Liver (tissue), 9 donors: ENCODE results near the gene MKS1. TPM values are rescaled to one million over a fixed set of nuclear protein-coding genes. Genes with fewer than 3 reads are reported as not detected.

Experiments
- DNase-seq: peaks from one replicate; pipeline ENCODE4 v3.0.0-alpha.2; 2017; ENCODE audit warnings: low spot score
- H3K27ac ChIP-seq, 2 donors: one replicate each; pipeline ENCODE4 v1.7.0; 2013; ENCODE audit warnings: inconsistent platforms in 2 of 2, low read length in 2 of 2, control low read depth in 1 of 2, low read depth in 1 of 2, mild to moderate bottlenecking in 1 of 2
- H3K27me3 ChIP-seq, 4 donors: one replicate each; pipeline versions ENCODE4 v1.6.1 to v1.7.0; 2013; ENCODE audit warnings: low read length in 3 of 4, inconsistent platforms in 1 of 4, mild to moderate bottlenecking in 1 of 4, moderate library complexity in 1 of 4; ENCODE audit not compliant: control insufficient read depth in 4 of 4, insufficient read depth in 4 of 4
- H3K36me3 ChIP-seq, 4 donors: one replicate each; pipeline versions ENCODE4 v1.6.1 to v1.7.0; 2013; ENCODE audit warnings: low read length in 3 of 4, mild to moderate bottlenecking in 3 of 4, low read depth in 1 of 4, moderate library complexity in 1 of 4; ENCODE audit not compliant: control insufficient read depth in 4 of 4, insufficient read depth in 3 of 4
- H3K4me1 ChIP-seq, 4 donors: one replicate each; pipeline versions ENCODE4 v1.6.1 to v1.7.0; 2013; ENCODE audit warnings: low read length in 3 of 4, mild to moderate bottlenecking in 3 of 4, moderate library complexity in 1 of 4; ENCODE audit not compliant: control insufficient read depth in 4 of 4, insufficient read depth in 4 of 4
- H3K4me3 ChIP-seq, 3 donors: one replicate each; pipeline versions ENCODE4 v1.6.1 to v1.7.0; 2013; ENCODE audit warnings: low read length in 3 of 3, control low read depth in 1 of 3, low read depth in 1 of 3, mild to moderate bottlenecking in 1 of 3
- H3K9ac ChIP-seq, 2 donors: one replicate each; pipeline ENCODE4 v1.7.0; 2013; ENCODE audit warnings: low read length in 2 of 2, mild to moderate bottlenecking in 2 of 2, moderate library complexity in 2 of 2, control low read depth in 1 of 2, low read depth in 1 of 2
- H3K9me3 ChIP-seq, 4 donors: one replicate each; pipeline versions ENCODE4 v1.6.1 to v1.7.0; 2013; ENCODE audit warnings: low read length in 3 of 4; ENCODE audit not compliant: control insufficient read depth in 4 of 4
- ATF3 ChIP-seq: IDR thresholded peaks from 2 replicates; pipeline ENCODE4 v1.6.1; 2016; ENCODE audit warnings: antibody characterized with exemption
- CTCF ChIP-seq: fragments of 150-350 bp; IDR thresholded peaks from 2 replicates; pipeline ENCODE4 v1.5.1; 2017; ENCODE audit warnings: improper control_type of control experiment, low read depth, low read length; ENCODE audit not compliant: missing input control
- EGR1 ChIP-seq, 2 donors: IDR thresholded peaks; 2 replicates each; pipeline ENCODE4 v1.6.1; 2016 to 2018; ENCODE audit warnings: antibody characterized with exemption in 2 of 2, low read depth in 2 of 2
- FOXA1 ChIP-seq: IDR thresholded peaks from 2 replicates; pipeline ENCODE4 v1.6.1; 2016; ENCODE audit warnings: antibody characterized with exemption
- FOXA2 ChIP-seq: IDR thresholded peaks from 2 replicates; pipeline ENCODE4 v1.6.1; 2016; ENCODE audit warnings: antibody characterized with exemption
- GABPA ChIP-seq, 2 donors: IDR thresholded peaks in 1 of 2; conservative IDR thresholded peaks in 1 of 2; 2 replicates each; pipeline ENCODE4 v1.6.1; 2016; ENCODE audit warnings: antibody characterized with exemption in 2 of 2, mild to moderate bottlenecking in 1 of 2, moderate library complexity in 1 of 2
- HNF4A ChIP-seq, 2 donors: conservative IDR thresholded peaks; 2 replicates each; pipeline ENCODE4 v1.6.1; 2016; ENCODE audit warnings: antibody characterized with exemption in 2 of 2, mild to moderate bottlenecking in 2 of 2
- HNF4G ChIP-seq: IDR thresholded peaks from 2 replicates; pipeline ENCODE4 v1.6.1; 2016; ENCODE audit warnings: antibody characterized with exemption
- JUND ChIP-seq, 2 donors: IDR thresholded peaks; 2 replicates each; pipeline ENCODE4 v1.6.1; 2016; ENCODE audit warnings: antibody characterized with exemption in 2 of 2
- NR2F2 ChIP-seq: IDR thresholded peaks from 2 replicates; pipeline ENCODE4 v1.6.1; 2016; ENCODE audit warnings: antibody characterized with exemption
- REST ChIP-seq: IDR thresholded peaks from 2 replicates; pipeline ENCODE4 v1.6.1; 2016; ENCODE audit warnings: antibody characterized with exemption, mild to moderate bottlenecking
- RXRA ChIP-seq, 2 donors: IDR thresholded peaks; 2 replicates each; pipeline ENCODE4 v1.6.1; 2017 to 2018; ENCODE audit warnings: antibody characterized with exemption in 2 of 2, mild to moderate bottlenecking in 1 of 2
- SP1 ChIP-seq: IDR thresholded peaks from 2 replicates; pipeline ENCODE4 v1.6.1; 2018; ENCODE audit warnings: antibody characterized with exemption, mild to moderate bottlenecking
- TAF1 ChIP-seq: conservative IDR thresholded peaks from 2 replicates; pipeline ENCODE4 v1.6.1; 2016; ENCODE audit warnings: antibody characterized with exemption, mild to moderate bottlenecking
- YY1 ChIP-seq: IDR thresholded peaks from 2 replicates; pipeline ENCODE4 v1.6.1; 2016; ENCODE audit warnings: antibody characterized with exemption, mild to moderate bottlenecking
- ZBTB33 ChIP-seq: IDR thresholded peaks from 2 replicates; pipeline ENCODE4 v1.6.1; 2016; ENCODE audit warnings: antibody characterized with exemption
- WGBS: extraction: QIAGEN DNeasy Blood & Tissue Kit; methylation state at CpG from one replicate; pipeline ENCODE4 v1.1.7; 2013; 5-methylcytosine and 5-hydroxymethylcytosine counted together
- polyA plus RNA-seq, 2 donors: library from polyadenylated mRNA; stranded (reverse) in 1 of 2; unstranded in 1 of 2; fragments of 200-250 nt in 1 of 2; fragments of >200 nt in 1 of 2; fragmentation: Nextera tagmentation in 1 of 2; extraction: Ambion mirVana in 1 of 2; gene quantifications; one replicate each; pipeline versions ENCODE4 v1.2.1 to v1.2.3, GENCODE V29; 2013 to 2015
- total RNA-seq, 2 donors: library from RNA; depleted of rRNA; stranded (reverse); fragments of >200 nt; gene quantifications; one replicate each; pipeline ENCODE4 v1.2.3, GENCODE V29; 2014
- donor health status: healthy.
- donor health status: healthy.
- donor health status: healthy.
- donor health status: healthy.
- donor health status: healthy.

Gene MKS1
- total and polyA plus RNA-seq, 4 donors: 4.4 to 7.9 (median 5.1) TPM

GRCh38 chr17:58263773-58264172, 44.7 kb upstream of the MKS1 start:
- H3K9ac ChIP-seq: no peak overlapping the region
- peaks cover 0 to 4% (median 2%) of the 10 kb centered on the region in 4 donors for H3K27me3 ChIP-seq
- no peaks in the 10 kb centered on the region for H3K9me3 ChIP-seq
- H3K4me1 ChIP-seq: no peaks in the 10 kb centered on the region
- DNase-seq: no peak
- H3K27ac ChIP-seq: no peak overlapping the region
- 62% methylated on average over 1 of the region's 1 CpG for WGBS
- no peak for TF ChIP-seq EGR1 (IDR thresholded peaks at IDR 0.05; ENCODE audit: low read depth in 2 of 2)
- no peak for TF ChIP-seq FOXA1
- no peak for TF ChIP-seq REST
- no peak for TF ChIP-seq RXRA (IDR thresholded peaks at IDR 0.05)
- TF ChIP-seq NR2F2: no peak
- TF ChIP-seq TAF1: no peak
- no peak for TF ChIP-seq GABPA (IDR thresholded peaks at IDR 0.05 in 1 of 2, conservative IDR thresholded peaks at IDR 0.05 in 1 of 2)
- TF ChIP-seq HNF4G: no peak
- TF ChIP-seq YY1: no peak
- no peak for TF ChIP-seq FOXA2
- TF ChIP-seq JUND (IDR thresholded peaks at IDR 0.05): no peak
- TF ChIP-seq HNF4A (conservative IDR thresholded peaks at IDR 0.05): no peak
- no peak for TF ChIP-seq CTCF
- no peak for TF ChIP-seq ZBTB33
- TF ChIP-seq SP1: no peak
- no peak for TF ChIP-seq ATF3
- H3K36me3 ChIP-seq: no peaks in the 10 kb centered on the region
- no peak overlapping the region for H3K4me3 ChIP-seq

GRCh38 chr17:58262149-58262548, 43.1 kb upstream of the MKS1 start:
- no peak for DNase-seq
- Histone ChIP-seq H3K27me3 (peaks cover 0 to 4% (median 2%) of the 10 kb centered on the region in 4 donors), H3K36me3 (no peaks in the 10 kb centered on the region), H3K27ac (no peak overlapping the region), H3K4me1 (no peaks in the 10 kb centered on the region), H3K4me3 (no peak overlapping the region), H3K9me3 (no peaks in the 10 kb centered on the region), H3K9ac (no peak overlapping the region)
- TF ChIP-seq FOXA1: no peak
- no peak for TF ChIP-seq HNF4G
- no peak for TF ChIP-seq FOXA2
- no peak for TF ChIP-seq SP1
- no peak for TF ChIP-seq ZBTB33
- no peak for TF ChIP-seq HNF4A (conservative IDR thresholded peaks at IDR 0.05)
- TF ChIP-seq REST: no peak
- 90% methylated on average over 11 of the region's 11 CpGs for WGBS
